ENCODE results near the gene HDDC3.
"Not testable (repeated sequence)": the region's sequence is repeated elsewhere in the genome, so short reads cannot be mapped to it uniquely, and the experiment has no call there.

The HDDC3 gene

GRCh38 chr15:90909976-90910375, 22.4 kb downstream of the HDDC3 start:
- no peak for DNase-seq (ENCODE audit: low read depth in 2 of 2)

- DNase-seq (ENCODE audit: low read depth in 2 of 2) = not testable (repeated sequence)
Observed at GRCh38 chr15:90909449-90909848, 22.9 kb downstream of the HDDC3 start.

DNA sequence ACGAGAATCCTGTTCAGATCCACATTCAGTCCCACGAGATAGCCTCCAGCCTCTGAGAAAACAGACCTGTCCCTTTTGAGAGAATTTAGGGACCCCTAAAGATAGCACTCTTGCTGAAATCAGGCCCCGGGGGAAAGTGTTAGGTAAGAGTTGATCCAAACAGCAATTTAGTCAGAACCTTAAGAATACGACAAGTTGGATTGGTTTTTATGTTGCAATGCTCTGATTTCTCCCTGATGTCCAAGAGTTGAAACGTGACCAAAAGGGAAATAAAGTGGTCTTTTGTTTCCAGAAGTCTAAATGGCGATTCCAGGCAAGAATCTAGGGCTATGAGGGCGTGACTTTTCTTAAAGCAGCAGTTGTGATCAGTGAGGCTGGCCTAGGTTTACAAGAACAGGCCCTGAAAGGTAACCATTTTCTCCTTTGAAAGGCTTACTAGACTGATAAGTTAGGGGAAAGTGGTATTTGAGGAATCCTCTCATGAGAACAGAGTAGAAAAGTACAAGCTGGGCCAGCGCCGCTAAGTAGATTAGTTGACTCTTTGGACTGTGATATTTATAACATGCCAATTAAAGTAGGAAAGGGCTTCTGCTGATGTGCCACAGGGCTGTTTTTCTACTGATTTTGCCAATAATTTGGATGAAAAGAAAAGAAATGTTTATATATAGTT, 24.4 kb downstream of the HDDC3 start:
- DNase-seq (ENCODE audit: low read depth in 2 of 2) = no peak

DNA sequence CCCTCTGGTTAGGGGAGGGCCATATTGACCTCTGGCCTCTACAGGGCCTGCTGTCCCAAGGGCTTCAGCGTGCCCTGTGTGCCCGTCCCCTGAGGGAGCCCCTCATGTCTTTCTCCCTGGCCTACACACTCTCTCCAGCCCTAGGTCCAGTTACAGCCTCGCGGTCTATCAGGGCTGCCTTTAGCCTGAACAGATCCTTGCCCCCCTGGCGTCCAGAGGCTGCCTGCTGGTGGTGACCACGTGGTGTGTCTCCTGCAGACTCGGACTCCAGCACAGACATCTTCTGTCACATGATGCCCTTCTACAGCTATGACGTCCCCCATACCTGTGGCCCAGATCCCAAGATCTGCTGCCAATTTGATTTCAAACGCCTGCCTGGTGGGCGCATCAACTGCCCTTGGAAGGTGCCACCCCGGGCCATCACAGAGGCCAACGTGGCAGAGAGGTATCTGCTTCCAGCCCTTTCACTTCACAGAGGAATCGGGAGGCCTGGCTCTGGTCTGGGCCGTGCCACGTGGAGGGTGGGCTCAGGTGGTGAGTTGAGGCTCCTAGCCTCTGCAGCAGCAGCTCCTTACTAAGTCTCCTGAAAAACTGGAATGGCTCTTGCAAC, 25.2 kb downstream of the HDDC3 start:
- DNase-seq (ENCODE audit: low read depth in 2 of 2) = no peak

DNA sequence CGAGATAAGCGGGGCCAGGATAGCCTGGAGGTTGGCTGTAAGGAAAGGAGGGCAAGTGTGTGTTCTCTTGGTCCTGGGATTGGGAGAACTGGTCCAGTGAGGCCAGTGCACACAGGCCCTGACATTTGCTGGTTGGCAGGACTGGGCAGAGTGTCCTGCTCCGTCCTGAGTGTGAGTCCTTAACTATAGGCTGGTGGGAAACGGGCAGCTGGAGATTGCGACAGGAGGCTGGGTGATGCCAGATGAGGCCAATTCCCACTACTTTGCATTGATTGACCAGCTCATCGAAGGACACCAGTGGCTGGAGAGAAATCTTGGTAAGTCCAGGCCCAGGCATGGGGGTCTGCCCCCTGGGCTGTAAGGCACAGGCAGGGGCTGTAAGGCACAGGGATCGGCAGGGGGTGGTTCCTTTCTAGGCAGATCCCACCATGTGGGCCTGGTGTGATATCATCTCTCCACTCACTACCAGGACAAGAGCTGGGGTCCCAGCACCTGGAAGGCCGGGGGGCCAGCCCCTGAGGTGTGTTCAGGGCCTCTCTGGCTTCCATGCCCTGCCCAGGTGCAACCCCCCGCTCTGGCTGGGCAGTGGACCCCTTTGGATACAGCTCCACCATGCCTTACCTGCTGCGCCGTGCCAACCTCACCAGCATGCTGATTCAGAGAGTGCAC, 26.0 kb downstream of the HDDC3 start:
- DNase-seq (ENCODE audit: low read depth in 2 of 2) = no peak

GRCh38 chr15:90905306-90906180, 26.8 kb downstream of the HDDC3 start:
- no peak for DNase-seq (ENCODE audit: low read depth in 2 of 2)

GRCh38 chr15:90904746-90905145, 27.6 kb downstream of the HDDC3 start:
- no peak for DNase-seq (ENCODE audit: low read depth in 2 of 2)

DNA sequence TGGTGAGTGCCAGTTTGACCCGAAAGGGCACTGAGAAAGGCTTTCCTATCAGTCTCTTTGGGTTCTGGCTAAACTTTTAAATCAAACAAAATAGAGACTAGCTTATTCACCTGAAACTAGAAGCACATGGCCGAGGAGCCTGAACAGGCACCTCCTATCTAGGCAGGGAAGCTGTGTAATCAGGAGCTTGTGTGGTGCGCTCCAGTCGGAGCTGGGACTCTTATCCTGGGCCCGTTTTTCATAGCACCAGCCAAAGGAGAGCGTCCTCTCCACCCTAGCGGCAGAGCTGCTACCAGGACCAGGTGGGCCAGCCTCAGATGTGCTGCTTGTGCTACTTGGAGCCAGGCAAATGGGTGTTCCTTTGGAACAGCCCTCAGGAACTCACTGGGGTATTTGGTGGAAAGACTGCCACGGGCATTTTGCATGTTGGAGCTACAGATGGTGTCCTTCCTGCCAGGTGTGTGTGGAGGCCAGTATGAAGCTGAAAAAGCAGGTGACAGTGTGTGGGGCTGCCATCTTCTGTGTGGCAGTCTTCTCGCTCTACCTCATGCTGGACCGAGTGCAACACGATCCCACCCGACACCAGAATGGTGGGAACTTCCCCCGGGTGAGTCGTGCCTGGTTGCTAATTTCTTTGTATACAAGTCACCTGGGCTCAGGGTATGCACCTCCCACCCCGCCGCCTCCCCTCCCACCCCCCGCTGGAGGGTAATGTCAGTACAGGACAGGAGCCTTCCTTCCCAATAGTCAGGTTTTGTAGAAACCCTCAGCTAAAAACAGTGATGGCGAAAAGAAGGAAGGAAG, 28.4 kb downstream of the HDDC3 start:
- DNase-seq (ENCODE audit: low read depth in 2 of 2) = no peak

DNA sequence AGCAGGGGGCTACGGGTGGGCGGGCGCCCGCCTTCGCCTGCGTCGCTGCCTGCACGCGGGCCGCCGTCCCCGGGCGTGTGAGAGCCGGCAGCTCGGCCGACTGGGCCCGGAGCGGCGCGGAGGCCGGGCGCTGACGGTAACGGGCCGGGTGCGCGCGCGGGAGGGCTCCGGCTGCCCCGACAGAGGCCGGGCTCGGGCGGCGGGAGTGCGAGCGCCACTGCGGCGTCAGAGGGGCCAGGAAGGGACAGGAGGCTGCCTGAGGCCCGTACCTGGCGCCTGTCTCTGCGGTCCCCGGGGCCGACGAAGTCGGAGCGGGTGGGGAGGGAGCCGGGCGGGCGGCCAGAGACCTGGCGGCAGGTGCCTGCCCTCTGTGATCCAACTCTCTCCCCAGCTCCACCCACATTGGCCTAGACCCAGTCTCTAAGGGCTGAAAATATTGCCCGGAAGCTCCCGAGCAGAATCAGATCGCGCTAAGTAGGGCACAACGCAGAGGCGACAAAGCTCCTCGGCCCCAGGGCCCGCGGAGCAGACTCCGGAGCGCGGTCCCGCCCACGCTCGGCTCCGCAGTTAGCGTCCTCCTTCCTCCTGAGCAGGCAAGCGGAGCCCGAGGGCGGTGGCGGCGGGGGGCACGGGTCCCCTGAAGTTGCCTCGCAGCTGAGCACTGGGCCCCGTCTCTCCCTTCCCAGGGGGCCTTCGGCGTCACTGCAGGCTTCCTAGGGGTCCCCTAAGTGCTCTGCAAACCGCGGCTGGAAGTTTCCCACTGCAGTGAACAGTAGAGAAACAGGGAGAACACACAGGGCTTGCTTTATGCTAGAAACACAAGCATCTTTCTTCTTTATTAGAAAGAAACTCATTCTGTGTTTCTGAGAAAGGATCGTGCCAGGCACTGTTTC, 29.3 kb downstream of the HDDC3 start, which contains the start of gene MAN2A2:
Gene MAN2A2, plus strand, starts transcription at position 463 of the 893 bp plus-strand sequence. CDS start 906 bp downstream, outside the sequence.
- DNase-seq (ENCODE audit: low read depth in 2 of 2) = peak; percentile 74 to 80

DNA sequence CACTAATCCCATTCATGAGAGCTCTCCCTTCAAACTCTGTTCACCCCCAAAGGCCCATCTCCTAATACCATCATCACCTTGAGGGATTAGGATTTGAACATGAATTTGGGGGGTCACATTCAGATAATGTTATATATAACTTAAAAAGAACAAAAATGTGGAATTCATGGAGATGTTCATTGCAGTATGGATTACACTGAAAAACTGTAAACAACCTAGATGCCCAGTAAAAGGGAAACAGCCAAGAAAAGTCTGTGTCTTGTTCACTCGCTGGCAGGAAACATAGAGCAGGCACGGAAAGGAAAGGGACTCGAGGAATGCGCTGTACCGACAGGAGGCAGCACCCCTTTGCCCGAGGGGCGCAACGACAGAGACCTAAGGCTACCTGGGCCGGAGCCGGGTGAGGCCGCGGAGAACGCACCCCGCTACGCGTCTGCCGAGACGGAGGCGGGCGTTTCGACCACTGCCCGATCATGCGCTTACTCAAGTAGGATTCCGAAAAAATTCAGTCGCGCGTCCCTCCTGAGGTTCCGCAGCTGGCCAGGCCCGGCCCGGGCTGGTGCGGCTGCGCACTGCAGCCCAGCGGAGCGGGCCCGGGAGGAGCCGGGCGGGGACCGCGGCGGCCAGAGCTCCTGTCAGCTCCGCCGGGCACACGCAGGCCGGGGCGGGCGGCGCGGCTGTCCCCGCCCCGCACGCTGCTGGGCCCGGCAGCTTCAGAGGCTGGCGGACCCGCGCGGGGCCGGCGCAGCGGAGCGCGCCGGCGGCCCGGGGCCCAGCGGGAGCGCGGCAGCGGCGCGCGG, 30.1 kb downstream of the HDDC3 start:
- peak; percentile 57 to 63 for DNase-seq (ENCODE audit: low read depth in 2 of 2)

- no peak for DNase-seq (ENCODE audit: low read depth in 2 of 2)
Observed at GRCh38 chr15:90901175-90902039, 30.9 kb downstream of the HDDC3 start.

DNA sequence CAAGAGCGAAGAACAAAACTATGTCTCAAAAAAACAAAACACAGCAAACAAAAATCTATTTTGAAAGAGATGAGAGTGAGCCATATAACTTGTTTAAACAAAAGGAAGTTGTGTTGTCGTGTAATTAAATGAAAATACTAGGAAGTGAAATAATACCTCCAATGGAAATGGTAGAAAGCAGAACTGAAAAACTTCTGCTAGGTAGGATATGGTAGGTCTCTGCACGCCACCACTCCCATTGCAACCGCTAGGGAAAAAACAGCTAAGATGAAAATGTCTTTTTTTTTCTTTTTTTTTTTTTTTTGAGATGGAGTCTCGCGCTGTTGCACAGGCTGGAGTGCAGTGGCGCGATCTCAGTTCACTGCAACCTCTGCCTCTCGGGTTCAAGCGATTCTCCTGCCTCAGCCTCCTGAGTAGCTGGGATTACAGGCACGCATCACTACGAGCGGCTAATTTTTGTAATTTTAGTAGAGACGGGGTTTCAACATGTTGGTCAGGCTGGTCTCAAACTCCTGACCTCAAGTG, 35.2 kb downstream of the HDDC3 start:
- DNase-seq (ENCODE audit: low read depth in 2 of 2) = not testable (repeated sequence)

DNA sequence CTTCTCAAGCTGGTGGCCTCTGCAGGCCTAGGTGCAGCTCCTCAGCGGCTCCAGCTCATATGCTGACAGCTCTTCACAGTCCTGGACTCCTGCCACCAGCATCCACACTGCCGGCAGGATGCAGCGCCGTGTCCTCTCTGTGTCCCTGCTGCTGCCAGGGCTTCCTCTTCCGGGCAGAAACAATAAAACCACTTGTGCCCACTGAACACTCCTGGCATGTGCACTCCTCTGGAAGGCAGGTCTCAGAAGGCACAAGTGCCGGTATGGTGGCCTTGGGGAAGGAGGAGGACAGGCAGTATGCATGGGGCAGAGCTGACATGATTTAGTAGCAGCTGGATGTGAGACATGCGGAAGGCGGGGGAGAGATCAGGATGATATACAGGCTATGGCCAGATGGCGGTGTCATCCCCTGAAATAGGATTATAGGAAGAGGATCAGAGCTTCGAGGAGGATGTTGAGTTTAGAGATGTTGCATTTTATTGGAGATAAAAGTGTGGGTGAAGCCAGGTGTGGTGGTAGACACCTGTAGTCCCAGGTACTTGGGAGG, 36.7 kb downstream of the HDDC3 start:
- DNase-seq (ENCODE audit: low read depth in 2 of 2) = no peak

- no peak for DNase-seq (ENCODE audit: low read depth in 2 of 2)
Observed at GRCh38 chr15:90893175-90894090, 38.9 kb downstream of the HDDC3 start.

DNA sequence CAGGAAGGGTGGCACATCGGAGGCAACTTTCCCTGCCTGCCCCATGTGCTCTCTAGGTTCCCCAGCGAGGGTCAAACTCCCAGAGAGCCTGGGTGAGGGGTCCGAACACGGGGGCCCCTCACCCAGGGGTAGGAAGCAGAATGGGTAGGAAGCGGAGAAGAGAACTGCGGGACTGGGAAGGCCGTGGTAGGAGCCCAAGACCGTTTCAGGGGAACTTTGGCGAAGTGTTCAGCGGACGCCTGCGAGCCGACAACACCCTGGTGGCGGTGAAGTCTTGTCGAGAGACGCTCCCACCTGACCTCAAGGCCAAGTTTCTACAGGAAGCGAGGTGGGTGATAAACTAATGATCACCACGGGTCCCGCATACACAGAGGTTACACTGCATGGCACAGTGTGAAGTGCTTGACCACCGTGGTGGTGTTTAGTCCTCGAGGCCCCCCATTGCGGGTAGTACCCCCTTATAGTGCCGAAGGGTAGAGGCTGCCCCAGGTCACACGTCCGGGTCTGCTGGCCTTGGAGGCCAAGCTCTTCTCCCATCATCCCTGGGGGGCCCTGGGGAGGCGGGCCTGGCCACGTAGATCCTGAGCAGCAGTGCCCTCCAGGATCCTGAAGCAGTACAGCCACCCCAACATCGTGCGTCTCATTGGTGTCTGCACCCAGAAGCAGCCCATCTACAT, 39.7 kb downstream of the HDDC3 start:
- no peak for DNase-seq (ENCODE audit: low read depth in 2 of 2)

- no peak for DNase-seq (ENCODE audit: low read depth in 2 of 2)
Observed at GRCh38 chr15:90892023-90892422, 40.3 kb downstream of the HDDC3 start.

Data from stimulated activated CD4-positive, alpha-beta T cell treated with anti-CD3 and anti-CD28 coated beads, Interleukin-4, amount 100 ng/mL, for 48 hours (primary cell).